K562 (cell line): Measurements from ENCODE around the gene POU4F1.

Experiments used
- CBFA2T3 ChIP-seq: fragments of 450-650 bp; IDR thresholded peaks from 2 replicates; pipeline ENCODE4 v1.6.1; 2017
- CHD2 ChIP-seq: IDR thresholded peaks from 2 replicates; pipeline ENCODE4 v1.6.1; 2011; ENCODE audit warnings: low read depth, low read length
- CREM ChIP-seq: IDR thresholded peaks from 2 replicates; pipeline ENCODE4 v1.6.1; 2014; ENCODE audit warnings: antibody characterized with exemption, low read depth
- ETV5 ChIP-seq: sonication (generic); formaldehyde crosslinking; IDR thresholded peaks from 2 replicates; pipeline ENCODE4 v1.4.0; 2020; ENCODE audit warnings: low read depth, mild to moderate bottlenecking, missing genetic modification reagents
- MAZ ChIP-seq, 2 experiments: fragments of 450-650 bp in 1 of 2; sonication (generic) in 1 of 2; formaldehyde crosslinking; IDR thresholded peaks in 1 of 2; conservative IDR thresholded peaks in 1 of 2; 2 replicates each; pipeline versions ENCODE4 v1.4.0 to v1.5.0; 2020; ENCODE audit warnings: mild to moderate bottlenecking in 1 of 2, missing genetic modification reagents in 1 of 2
- MCM3 ChIP-seq: fragments of 450-650 bp; IDR thresholded peaks from 2 replicates; pipeline ENCODE4 v1.6.1; 2016
- NFIC ChIP-seq: fragments of 450-650 bp; IDR thresholded peaks from 2 replicates; pipeline ENCODE4 v1.6.1; 2017; ENCODE audit warnings: mild to moderate bottlenecking, inconsistent platforms
- POLR2AphosphoS5 ChIP-seq: IDR thresholded peaks from 2 replicates; pipeline ENCODE4 v1.6.1; 2011; ENCODE audit warnings: mild to moderate bottlenecking, low read depth, low read length, moderate library complexity; ENCODE audit not compliant: control insufficient read depth, insufficient read depth
- SMC3 ChIP-seq: conservative IDR thresholded peaks from 2 replicates; pipeline ENCODE4 v1.6.1; 2011; ENCODE audit warnings: low read depth, low read length, improper control_type of control experiment; ENCODE audit not compliant: insufficient read depth
- TAF7 ChIP-seq: fragments of 450-650 bp; IDR thresholded peaks from 2 replicates; pipeline ENCODE4 v1.6.1; 2016; ENCODE audit warnings: missing genetic modification characterization, missing compliant biosample characterization
- ZNF274 ChIP-seq: IDR thresholded peaks from 2 replicates; pipeline ENCODE4 v1.6.1; 2011; ENCODE audit warnings: low read depth, mild to moderate bottlenecking, low read length, moderate library complexity, borderline replicate concordance

DNA sequence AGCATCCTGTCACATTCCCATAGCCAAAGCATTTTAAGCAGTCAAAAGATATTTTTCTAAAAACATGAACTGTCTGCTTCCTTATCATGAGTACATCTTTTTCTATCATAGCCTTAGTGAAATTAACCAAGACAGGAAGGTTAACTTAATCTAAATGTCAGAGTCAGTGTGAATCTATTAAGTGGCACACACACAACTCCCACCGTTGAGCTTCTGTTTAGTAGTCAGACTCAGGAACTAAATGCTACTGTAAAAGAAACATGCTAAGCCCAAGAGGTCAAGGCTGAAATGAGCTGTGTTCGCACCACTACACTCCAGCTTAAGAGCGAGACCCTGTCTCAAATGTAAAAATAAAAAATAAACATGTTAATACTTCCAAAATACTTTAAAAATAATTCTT, 7.7 kb upstream of the POU4F1 start:
- TF ChIP-seq TAF7 (tag) = no peak
- TF ChIP-seq MAZ (CRISPR knock-in tag; conservative IDR thresholded peaks at IDR 0.05 in 1 of 2, IDR thresholded peaks at IDR 0.05 in 1 of 2) = no peak
- TF ChIP-seq CHD2 = no peak
- TF ChIP-seq SMC3 = no peak
- TF ChIP-seq ETV5 (CRISPR knock-in tag) = no peak
- no peak for TF ChIP-seq CBFA2T3
- TF ChIP-seq ZNF274 = no peak
- no peak for TF ChIP-seq MCM3
- no peak for TF ChIP-seq NFIC
- no peak for TF ChIP-seq CREM
- no peak for TF ChIP-seq POLR2AphosphoS5
